Glomerular visceral epithelial cell (primary cell): ENCODE data around the gene RAPGEF4.
"Not testable (repeated sequence)": the region's sequence is repeated elsewhere in the genome, so short reads cannot be mapped to it uniquely, and the experiment has no call there.

ENCODE experiments used
- DNase-seq: peaks from one replicate; pipeline ENCODE4 v3.0.0-alpha.2; 2016; ENCODE audit errors: extremely low spot score

The RAPGEF4 gene

DNA sequence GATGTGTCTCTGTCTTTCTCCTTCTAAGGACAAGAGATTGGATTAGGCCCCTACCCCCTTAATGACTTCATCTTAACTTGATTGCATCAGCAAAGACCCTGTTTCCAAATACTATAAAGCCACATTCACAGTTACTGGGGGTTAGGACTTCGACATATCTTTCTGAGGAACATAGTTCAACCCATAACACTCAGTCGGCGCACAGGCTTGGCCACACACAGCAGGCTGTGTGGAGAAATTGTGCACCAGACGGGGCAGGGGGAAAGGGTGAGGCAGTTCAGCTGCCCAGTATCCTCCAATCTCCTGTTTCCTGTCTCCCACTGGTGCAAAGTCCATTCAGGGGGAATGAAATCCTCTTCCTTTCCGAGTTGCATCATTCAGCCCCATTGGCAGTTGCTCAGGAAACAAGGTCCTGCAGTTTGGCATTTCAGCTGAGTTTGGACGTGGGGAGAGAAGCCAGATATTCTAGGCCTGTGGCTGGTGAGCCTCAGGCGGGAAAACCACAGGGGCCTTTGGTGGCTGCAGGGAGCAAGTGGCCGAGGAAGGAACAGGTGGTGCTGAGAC lies 9.4 kb upstream of the RAPGEF4 start:
- DNase-seq = no peak

DNA sequence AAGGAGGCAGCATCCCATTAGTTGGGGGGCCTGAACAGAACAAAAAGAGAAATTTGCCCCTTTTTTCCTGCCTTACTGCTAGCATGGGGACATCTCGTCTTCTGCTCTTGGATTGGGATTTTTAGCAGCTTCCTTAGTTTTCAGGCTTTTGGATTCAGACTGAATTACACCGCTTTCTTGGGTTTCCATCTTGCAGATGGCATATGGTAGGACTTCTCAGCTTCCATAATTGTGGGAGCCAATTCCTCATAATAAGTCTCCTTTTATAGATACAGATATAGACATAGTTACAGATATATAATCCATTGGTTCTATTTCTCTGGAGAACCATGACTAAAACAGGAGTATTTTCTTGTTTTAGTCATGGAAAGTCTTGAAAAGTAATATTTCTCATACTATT lies 5.2 kb upstream of the RAPGEF4 start:
- no peak for DNase-seq

DNA sequence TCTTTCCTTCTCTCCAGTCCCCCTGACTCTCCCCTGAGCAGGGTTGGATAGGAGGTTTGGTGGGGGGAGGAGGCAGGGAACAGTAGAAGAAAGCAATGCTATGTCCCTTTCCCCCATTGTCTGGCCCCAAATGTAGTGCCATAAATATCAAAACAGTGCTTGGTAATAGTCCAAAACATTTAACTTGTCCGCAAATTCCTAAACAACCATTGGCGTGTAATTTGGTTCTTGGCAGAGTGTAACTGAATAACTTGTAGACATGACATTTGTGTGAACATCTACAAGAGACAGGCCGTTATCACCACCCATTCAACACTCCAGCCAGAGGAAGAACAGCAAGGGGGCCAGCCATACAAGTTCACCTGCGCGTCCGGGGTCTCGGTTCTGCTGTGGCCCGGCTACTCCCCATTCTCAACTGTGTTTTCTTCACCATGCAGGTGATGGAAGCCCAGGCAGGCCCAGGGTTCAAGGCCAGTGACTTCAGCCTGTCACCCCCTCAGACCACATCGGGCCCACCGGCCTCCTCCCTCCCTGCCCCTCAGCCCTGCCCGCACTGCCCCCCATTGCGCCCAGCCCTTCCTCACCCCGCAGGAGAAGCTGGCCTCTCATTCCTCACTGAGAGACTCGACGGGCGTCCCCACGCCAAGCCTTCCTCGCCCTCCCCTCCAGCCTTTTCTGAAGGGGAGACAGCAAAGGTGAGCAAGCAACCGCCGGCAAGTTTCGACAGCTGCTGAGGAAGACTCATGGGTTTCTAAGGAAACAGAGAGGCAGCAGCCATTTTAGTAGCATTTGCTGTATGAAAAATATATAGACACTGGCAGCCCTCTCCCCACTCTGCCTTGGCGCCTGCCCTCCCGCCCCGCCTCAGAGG lies 699 bp upstream of the RAPGEF4 start:
- DNase-seq = no peak

DNA sequence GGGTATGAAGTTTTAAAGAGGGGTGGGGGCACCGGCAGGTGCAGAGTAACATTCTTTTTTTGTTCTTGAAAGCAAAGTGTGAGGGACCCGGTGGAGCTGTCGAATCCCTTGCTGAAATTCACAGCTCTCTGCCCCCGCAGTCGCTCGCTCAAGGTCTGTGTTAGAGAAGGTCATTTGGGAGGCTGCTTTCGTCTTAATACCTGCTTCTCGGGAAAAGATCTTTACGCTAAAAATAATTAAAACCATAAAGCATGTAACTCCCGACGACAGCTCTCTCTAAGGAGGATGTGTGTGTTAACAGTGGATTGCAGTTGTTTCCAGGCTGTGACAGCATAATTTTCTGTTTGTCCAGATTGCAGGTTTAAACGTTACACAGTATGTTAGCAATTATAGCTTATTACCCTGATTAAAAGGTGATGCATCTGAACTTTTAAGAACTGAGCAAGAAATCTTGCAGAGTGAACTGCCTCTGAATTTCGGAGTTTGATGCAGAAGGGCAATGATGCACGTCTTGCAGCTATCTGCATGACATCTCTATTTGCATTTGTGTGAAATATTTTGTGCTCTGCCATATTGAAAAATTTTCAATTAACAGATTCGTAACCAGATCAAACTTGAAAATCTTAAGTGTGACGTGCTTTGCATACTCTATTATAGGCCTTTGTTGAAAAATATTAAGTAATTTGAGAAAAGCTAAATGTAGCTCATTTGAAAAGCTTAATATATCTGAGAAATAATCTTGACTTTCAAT lies 954 bp downstream of the RAPGEF4 start:
- DNase-seq = no peak

DNA sequence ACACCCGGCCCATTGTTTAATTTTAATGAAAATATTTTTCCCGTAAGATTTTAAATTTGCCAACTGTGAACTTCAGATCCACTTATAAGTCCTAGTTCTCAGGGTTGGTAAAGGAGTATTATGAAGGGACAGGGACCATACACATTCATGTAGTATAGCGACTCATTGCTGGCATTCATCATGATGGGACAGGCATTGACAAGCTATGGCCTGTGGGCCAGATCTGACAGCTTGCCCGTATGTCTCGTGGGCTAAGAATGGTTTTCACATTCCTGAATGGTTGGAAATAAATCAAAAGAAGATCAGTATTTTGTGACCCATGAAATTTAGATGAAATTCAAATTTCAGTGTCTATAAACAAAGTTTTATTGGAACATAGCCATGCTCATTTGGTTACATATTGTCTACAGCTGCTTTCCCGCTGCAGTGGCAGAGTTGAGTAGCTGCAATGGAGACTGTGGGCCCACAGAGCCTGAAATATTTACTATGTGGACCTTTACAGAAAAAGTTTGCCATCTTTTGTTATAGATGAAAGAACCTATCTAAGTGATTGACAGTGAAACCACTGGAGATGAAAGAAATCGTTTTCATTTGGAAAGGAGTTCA lies 4.1 kb downstream of the RAPGEF4 start:
- DNase-seq = no peak

DNA sequence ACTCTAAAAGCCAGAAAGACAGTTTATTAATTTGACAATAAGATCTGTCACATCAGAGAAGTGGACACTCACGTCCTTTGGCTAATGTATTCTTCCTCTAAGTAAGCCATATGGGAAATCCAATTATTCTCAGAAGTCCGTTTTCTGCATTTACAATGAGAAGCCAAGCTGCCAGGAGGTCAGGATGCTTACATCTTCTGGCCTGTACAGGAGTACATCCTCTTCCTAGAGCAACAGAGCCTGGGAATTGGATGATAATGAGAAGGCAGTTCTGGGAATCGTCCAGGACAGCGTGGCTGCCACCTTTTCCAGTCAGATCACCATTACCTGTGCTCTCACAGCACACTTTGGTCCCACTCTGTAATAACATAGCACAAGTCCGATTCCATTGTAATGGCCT lies 5.2 kb downstream of the RAPGEF4 start:
- DNase-seq = no peak

DNA sequence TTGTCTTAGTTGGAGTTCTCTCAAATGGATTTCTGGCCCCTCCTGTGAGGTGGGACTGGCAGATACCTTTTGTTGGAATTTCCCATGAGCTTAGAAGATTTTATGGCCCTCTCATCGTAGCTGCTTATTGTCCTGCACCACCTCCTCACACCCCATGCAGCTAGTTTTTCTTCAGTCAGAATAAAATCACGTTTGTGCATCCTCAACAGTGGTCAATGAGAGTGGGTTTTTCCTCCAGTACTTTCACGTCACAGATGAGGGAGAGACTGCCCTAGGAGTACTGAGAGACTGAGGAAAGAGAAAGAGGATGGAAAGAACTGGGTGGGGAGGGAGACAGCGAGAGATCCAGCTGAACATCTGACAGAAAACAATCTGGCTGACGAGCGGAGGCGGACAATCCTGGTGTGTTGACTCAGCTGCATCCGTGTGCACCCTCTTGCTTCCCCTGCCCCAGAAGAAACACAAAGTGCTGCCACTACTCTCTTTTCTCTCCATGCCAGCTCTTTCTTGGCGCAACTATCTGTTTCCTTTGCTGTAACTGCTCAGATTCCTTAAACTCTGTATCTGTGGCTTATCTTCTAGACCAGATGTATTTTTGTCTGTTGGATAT lies 7.4 kb downstream of the RAPGEF4 start:
- no peak for DNase-seq

DNA sequence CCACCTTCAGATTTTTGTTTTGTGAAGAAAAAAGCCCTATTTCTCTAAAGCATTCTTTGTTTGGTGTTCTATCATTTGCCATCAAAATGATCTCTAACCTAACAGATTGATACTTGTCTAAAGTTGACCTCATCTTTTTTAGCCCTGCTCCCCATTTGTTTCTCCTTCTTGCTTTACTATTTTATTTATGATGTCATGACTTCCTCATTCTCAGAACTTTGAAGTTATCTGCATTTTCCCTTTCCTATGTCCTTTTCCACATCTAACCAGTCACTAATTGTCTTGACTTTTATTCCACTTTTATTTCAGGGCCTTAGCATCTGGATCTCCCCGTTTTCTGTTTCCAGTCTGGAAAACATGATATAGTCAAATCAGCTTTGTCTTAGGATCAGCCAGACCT lies 8.3 kb downstream of the RAPGEF4 start:
- no peak for DNase-seq

DNA sequence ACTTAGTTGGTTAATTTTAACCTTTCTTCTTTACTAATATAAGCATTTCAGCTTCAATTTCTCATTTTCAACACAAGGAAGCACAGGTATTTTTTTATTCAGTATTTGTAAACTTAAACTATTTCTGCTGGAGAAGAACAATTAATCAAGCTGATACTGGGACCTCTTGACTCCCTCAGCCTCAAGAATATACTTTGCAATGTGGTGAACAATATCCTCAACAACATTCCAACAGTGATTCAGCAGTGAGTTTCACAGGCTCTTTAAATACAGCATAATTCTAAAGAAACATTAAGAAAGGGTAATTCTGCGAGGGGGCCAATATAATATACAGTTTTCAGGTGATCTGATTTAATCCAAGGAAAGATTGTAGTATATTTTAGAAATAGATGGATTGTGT lies 10.0 kb downstream of the RAPGEF4 start:
- no peak for DNase-seq

DNA sequence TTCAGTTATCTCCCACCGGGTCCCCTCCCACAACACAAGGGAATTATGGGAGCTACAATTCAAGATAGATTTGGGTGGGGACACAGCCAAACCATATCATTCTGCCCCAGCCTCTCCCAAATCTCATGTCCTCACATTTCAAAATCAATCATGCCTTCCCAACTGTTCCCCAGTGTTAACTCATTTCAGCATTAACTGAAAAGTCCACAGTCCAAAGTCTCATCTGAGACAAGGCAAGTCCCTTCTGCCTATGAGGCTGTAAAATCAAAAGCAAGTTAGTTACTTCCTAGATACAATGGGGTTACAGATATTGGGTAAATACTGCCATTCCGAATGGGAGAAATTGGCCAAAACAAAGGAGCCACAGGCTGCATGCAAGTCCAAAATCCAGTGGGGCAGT lies 12.9 kb downstream of the RAPGEF4 start:
- not testable (repeated sequence) for DNase-seq

DNA sequence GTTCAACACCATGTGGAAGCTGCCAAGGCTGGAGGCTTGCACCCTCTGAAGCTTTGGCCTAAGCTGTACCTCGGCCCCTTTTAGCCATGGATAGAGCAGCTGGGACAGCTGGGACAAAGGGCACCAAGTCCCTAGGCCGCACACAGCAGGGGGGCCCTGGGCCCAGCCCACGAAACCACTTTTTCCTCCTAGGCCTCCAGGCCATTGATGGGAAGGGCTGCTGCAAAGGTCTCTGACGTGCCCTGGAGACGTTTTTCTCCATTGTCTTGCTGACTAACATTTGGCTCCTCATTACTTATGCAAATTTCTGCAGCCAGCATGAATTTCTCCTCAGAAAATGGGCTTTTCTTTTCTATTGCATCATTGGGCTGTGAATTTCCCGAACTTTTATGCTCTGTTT lies 13.7 kb downstream of the RAPGEF4 start:
- no peak for DNase-seq

DNA sequence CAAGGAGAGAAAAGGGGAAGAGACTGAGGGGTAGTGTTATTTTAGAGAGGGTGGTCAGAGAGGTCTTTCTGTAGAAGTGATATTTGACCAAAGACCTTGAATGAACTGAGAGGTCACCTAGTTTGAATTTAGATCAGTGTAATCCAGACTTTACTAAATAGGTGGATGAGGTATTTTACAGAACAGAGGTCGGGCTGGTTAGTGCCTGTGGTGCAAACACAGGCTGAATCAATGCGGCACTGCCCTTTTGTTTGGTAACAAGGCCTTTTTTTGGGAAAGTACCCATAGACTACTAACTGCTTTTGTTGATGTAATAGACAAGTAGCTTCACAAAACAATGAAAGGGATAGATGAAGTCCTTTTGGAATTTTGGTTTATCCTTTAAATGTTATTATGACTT lies 15.9 kb downstream of the RAPGEF4 start:
- DNase-seq = no peak

DNA sequence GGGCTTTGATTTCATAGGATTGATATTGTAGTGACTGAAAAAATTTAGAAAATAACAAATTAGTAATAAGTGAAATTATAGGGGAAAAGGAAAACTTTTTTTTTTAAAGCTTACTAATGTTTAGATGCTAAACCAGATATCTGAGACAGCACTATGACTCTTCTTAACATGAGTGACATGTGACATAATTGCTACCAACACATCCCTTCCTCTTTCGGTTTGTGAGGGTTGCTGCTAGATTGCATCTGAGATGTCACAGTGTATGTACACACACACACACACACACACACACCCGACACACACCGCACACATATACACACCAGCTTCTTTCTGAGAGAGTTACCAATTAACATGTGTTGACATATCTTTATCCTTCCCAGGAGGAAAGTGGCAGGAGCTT lies 18.0 kb downstream of the RAPGEF4 start:
- DNase-seq = no peak

DNA sequence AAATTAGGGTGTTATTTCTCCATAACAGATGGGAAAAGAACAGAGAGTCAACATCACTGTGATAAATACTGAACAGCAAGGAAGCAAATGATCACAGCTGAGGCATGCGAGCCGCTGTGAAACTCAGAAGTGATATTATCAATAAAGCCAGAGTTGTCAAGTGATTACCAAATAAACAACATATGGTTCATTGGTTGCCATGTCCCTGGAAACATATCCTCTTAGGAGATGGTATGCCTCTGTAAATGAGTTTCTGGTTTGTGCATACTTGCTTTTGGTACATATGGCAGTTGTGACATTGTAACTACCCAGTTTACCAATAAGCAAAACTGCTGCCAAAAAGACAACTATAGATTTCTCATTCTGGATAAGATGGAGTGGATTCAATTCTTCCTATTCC lies 23.8 kb downstream of the RAPGEF4 start:
- no peak for DNase-seq

DNA sequence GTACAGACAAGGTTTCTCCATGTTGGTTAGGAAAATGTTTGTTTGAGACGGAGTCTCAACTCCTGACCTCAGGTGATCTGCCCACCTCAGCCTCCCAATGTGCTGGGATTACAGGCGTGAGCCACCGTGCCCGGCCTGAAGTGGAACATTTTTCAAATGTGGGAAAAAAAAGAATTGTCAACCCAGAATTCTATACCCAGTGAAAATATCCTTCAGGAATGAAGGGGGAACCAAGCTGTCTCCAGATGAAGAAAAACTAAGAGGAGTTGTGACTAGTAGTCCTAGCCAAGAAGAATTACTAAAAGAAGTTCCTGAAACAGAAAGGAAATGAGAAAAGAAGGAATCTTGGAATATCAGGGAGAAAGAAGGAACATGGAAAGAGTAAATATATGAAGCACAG lies 25.7 kb downstream of the RAPGEF4 start:
- DNase-seq = no peak

DNA sequence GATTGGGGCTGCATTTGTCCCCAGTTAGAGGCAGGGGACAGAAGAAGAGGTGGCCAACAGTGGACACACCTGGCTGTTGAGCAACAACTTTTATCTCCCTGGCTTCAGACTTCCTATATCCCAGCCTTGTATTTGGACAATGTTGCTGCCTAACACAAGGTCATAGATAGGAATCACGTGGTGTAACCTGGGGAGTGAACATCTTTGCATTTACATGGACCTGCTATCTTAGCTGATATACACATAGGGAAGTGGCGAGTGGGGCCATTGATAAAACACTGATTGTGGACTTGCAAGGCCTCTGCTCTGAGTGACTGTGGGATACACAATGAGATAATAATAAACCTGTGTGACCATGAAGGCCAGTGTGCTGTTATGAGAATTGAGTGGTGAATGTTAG lies 26.9 kb downstream of the RAPGEF4 start:
- no peak for DNase-seq

DNA sequence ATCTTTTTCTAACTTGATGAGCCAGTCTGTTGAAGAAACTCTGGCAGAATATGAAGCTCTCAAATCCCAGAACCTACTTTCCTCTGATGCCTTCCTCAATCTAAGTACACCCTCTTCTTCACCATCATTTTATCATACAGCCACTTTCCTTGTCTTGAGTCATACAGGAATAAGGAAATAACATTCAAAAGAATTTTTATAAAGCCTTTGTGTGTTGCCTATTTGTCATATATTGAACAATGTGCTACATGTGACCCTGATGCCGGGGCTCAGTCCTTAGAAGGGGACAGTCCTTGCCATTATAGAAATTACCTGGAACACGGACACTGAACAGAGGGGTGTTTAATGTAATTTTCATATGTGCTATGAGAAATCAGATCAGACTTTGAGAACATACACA lies 27.4 kb downstream of the RAPGEF4 start:
- no peak for DNase-seq

DNA sequence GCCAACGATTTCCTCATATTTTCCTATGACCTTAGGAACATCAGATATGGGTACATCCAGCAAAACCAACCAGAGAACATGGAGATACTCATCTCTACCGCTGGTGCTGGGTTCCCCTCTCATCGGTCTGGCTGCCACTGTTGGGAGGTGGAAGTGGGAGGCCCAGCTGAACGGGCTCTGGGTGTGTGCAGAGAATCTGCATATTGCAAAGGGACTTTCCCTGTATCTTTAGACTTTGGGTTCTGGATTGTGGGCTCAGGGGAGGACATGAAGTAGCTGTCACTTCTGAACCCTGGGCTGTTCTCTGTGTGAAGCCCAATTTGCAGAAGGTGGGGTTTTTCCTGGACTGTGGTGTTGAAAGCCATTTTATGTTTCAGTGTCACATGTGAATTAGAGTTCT lies 30.0 kb downstream of the RAPGEF4 start:
- no peak for DNase-seq

DNA sequence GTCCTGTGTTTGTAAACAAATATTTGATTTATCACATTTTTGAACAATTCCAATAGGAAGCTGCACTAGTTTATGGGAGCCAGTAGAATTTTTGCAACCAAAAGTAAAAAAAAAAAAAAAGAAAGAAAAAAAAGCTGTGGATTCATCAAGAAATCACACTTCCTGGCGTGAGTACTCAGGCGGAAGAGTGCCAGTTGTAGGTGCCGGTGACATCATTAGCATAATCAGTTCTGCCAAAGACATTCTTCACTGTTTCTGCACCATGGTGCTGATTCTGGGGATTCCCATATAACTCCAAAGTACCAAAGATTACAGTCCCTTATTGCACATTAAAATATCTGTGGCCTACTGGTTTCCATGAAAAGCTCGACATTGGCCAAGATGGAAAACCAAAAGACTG lies 32.8 kb downstream of the RAPGEF4 start:
- no peak for DNase-seq

DNA sequence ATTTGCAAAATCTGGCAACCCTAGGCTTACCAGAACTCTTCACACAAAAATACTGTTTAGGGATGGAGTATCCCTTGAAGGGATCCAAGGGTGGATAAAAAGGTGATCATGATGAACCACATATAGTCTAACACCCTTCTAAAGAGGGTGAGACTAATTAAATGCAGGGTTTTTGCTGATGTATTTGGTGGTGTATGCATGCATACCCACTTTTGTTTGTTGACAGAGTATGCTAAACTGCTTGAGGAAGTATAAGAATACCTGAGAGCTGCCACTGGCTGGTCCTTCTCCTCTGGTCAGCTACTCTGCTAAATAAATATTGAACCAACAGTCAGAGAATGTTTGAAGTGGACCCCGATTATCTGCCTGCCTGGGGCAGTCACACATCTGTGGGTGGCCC lies 34.2 kb downstream of the RAPGEF4 start:
- no peak for DNase-seq

DNA sequence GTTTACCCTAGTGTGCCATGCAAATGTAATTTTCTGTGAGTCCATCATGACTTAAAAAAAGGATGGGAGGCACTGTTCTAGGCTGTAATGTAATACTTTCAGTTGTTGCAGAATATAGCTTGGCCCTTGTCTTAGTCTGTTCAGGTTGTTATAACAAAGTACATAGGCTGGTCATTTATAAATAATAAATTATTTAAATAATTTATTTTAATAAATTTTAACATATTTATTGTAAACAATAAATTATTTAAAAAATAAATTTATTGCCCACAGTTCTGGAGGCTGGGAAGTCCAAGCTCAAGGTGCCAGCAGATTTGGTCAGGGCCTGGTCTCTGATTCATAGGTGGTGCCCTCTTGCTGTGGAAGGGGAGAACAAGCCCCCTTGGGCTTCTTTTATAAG lies 35.2 kb downstream of the RAPGEF4 start:
- DNase-seq = no peak

DNA sequence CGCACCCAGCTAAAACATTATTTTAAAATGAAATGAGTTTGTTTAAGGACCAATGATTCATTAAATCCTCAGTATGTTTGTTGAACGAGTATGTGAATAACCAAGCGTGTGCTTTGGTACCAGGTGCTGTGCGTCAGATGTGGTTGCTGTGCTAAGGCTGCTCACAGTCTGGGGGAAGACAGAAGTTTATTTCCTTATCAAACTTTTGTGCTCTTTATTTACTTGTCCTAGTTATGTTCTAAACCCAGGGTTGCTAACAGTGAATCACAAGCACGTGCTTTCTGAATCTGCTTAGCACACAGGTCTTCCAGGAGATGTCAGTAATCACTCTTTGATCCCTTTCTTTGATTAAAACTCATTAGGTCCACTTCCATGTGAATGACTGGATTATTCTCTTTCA lies 37.0 kb downstream of the RAPGEF4 start:
- DNase-seq = no peak
